GM06990 (cell line): ENCODE data around the gene N4BP2L2.

ENCODE experiments used
- DNase-seq: peaks from one replicate; pipeline ENCODE4 v3.0.0-alpha.2; 2011; ENCODE audit not compliant: insufficient read length; ENCODE audit errors: extremely low read depth
- H3K27me3 ChIP-seq: replicated peaks from 2 replicates; pipeline ENCODE4 v1.6.0; 2011; ENCODE audit warnings: low read length; ENCODE audit not compliant: control insufficient read depth, insufficient read depth
- H3K36me3 ChIP-seq: 2 replicates; pipeline ENCODE4 v1.5.1; 2011; ENCODE audit warnings: low read length; ENCODE audit not compliant: control insufficient read depth, insufficient read depth
- H3K4me3 ChIP-seq: replicated peaks from 2 replicates; pipeline ENCODE4 v1.5.1; 2011; ENCODE audit warnings: low read depth, mild to moderate bottlenecking, control low read depth, low read length
- TF ChIP-seq, protein P1 (sequence below): IDR thresholded peaks from 2 replicates; pipeline ENCODE4 v1.5.1; 2011; ENCODE audit warnings: low read length, control low read depth, mild to moderate bottlenecking, inconsistent platforms; ENCODE audit not compliant: insufficient read depth, poor library complexity, severe bottlenecking

The N4BP2L2 gene

DNA sequence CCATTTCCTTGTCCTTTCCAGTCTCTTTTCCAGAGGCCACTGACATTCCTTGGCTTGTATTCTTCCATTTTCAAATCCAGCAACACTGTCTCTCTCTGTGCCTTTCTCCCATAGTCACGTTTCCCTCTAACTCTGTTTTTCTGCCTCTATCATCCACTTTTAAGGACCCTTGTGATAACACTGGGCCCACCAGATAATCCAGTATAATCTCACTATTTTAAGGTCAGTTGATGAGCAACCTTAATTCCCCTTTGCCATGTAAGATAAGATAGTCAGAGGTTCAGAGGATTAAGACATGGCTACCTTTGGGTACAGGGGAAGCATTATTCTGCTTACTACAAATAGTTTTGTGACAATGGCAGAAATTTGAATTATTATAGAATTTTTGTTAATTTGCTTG is 64.9 kb downstream of the N4BP2L2 start:
- no peak for DNase-seq
- Histone ChIP-seq H3K27me3 (no peaks in the 10 kb centered on the region), H3K4me3 (no peak overlapping the region), H3K36me3 (peaks cover 2% of the 10 kb centered on the region)
- TF ChIP-seq, protein P1, sequence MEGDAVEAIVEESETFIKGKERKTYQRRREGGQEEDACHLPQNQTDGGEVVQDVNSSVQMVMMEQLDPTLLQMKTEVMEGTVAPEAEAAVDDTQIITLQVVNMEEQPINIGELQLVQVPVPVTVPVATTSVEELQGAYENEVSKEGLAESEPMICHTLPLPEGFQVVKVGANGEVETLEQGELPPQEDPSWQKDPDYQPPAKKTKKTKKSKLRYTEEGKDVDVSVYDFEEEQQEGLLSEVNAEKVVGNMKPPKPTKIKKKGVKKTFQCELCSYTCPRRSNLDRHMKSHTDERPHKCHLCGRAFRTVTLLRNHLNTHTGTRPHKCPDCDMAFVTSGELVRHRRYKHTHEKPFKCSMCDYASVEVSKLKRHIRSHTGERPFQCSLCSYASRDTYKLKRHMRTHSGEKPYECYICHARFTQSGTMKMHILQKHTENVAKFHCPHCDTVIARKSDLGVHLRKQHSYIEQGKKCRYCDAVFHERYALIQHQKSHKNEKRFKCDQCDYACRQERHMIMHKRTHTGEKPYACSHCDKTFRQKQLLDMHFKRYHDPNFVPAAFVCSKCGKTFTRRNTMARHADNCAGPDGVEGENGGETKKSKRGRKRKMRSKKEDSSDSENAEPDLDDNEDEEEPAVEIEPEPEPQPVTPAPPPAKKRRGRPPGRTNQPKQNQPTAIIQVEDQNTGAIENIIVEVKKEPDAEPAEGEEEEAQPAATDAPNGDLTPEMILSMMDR, result no peak

GRCh38 chr13:32472194-32472621 is 66.4 kb downstream of the N4BP2L2 start:
- Histone ChIP-seq H3K27me3 (no peaks in the 10 kb centered on the region), H3K36me3 (peaks cover 2% of the 10 kb centered on the region), H3K4me3 (no peak overlapping the region)
- TF ChIP-seq, protein P1, result no peak
- peak; percentile 23 for DNase-seq

DNA sequence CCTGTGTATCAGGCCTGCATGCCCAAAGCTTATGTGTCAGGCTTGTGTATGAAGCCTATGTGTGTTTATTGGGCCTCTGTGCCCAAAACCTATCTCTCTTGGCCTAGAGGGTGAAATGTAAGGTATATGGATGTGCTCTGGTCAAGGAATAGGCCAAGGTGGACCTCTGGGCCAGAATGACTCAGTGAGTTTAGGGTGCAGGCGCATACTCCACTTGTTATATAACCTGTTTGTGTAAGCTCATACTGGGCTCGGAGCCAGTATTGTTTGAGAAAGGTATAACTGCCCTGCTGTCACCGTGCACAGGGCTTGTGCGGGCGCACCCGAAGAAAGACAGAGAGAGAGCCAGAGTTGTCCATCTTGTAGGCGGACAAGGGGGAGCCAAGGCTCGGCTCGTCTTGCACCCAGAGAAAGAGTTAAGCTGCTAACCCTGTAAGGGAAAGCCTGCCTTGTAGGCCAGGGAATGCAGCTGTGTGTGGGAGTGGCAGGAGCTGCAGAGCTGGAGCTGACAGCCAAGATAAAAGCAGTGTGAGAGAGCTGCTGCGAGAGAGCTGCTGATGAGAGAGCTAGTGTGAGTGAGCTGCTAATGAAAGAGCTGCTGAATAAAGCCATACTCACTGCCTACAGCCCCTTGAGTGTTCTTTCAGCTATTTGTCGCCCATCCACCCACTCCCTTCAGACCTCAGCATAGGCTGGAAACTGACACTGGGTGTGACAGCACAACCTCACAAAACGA is 67.2 kb downstream of the N4BP2L2 start:
- H3K4me3 ChIP-seq, result no peak overlapping the region
- H3K36me3 ChIP-seq, result peaks cover 2% of the 10 kb centered on the region
- DNase-seq, result no peak
- H3K27me3 ChIP-seq, result no peaks in the 10 kb centered on the region
- TF ChIP-seq, protein P1, result no peak

DNA sequence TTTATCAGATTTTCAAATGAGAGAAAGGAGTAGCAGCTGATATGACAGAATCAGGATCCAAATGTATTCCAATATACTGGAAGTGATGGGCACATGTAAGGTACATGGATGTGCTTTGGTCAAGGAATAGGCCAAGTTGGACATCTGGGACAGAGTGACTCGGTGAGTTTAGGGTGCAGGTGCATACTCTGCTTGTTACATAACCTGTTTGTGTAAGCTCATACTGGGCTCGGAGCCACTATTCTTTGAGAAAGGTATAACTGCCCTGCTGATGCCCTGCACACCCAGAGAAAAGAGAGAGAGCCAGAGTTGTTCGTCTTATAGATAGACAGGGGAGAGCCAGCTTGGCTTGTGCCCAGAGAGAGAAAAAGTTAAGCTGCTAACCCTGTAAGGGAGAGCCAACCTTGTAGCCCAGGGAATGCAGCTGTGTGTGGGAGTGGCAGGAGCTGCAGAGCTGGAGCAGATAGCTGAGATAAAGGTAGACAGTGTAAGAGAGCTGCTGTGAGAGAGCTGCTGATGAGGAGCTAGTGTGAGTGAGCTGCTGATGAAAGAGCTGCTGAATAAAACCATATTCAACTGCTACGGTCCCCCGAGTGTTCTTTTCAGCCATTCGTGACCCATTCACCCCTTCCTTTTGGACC is 70.0 kb downstream of the N4BP2L2 start:
- Histone ChIP-seq H3K36me3 (peaks cover 2% of the 10 kb centered on the region), H3K27me3 (no peaks in the 10 kb centered on the region), H3K4me3 (no peak overlapping the region)
- TF ChIP-seq, protein P1, result no peak
- DNase-seq, result no peak

- H3K36me3 ChIP-seq, result no peaks in the 10 kb centered on the region; the same call in none of the 2 replicates
- H3K27me3 ChIP-seq, result no peaks in the 10 kb centered on the region
- TF ChIP-seq, protein P1, result no peak
- DNase-seq, result no peak
- no peak overlapping the region for H3K4me3 ChIP-seq
Observed at GRCh38 chr13:32456591-32456990, 82.0 kb downstream of the N4BP2L2 start.
